ENCODE measurements around the gene ZFHX2. TPM values are rescaled to one million over a fixed set of nuclear protein-coding genes. Genes with fewer than 3 reads are reported as not detected.
"Not testable (repeated sequence)": the region's sequence is repeated elsewhere in the genome, so short reads cannot be mapped to it uniquely, and the experiment has no call there.

The ZFHX2 gene
- total RNA-seq, 2 donors from 2014 or later: 12.8 to 15.4 TPM

GRCh38 chr14:23537351-23538049 lies 14.1 kb downstream of the ZFHX2 start:
- H3K9me3 ChIP-seq (ENCODE audit: control insufficient read depth, low read length): no peaks in the 10 kb centered on the region
- TF ChIP-seq, protein P1, sequence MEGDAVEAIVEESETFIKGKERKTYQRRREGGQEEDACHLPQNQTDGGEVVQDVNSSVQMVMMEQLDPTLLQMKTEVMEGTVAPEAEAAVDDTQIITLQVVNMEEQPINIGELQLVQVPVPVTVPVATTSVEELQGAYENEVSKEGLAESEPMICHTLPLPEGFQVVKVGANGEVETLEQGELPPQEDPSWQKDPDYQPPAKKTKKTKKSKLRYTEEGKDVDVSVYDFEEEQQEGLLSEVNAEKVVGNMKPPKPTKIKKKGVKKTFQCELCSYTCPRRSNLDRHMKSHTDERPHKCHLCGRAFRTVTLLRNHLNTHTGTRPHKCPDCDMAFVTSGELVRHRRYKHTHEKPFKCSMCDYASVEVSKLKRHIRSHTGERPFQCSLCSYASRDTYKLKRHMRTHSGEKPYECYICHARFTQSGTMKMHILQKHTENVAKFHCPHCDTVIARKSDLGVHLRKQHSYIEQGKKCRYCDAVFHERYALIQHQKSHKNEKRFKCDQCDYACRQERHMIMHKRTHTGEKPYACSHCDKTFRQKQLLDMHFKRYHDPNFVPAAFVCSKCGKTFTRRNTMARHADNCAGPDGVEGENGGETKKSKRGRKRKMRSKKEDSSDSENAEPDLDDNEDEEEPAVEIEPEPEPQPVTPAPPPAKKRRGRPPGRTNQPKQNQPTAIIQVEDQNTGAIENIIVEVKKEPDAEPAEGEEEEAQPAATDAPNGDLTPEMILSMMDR (conservative IDR thresholded peaks at IDR 0.05): peak; percentile 39
- peaks cover 28% of the 10 kb centered on the region for H3K4me1 Mint-ChIP-seq
- no peaks in the 10 kb centered on the region for H3K27me3 Mint-ChIP-seq (ENCODE audit: insufficient read depth)
- WGBS, 2 experiments (ENCODE audit: insufficient coverage in 1 of 2, insufficient read length in 1 of 2): 38 to 39% methylated on average over 5 to 13 of the region's 13 CpGs
- no peak overlapping the region for H3K9ac ChIP-seq (ENCODE audit: extremely low read depth, low read length, poor library complexity, severe bottlenecking)
- peaks cover 15% of the 10 kb centered on the region for H3K36me3 Mint-ChIP-seq (ENCODE audit: low read depth)
- H3K4me3 Mint-ChIP-seq: peak overlapping the region; percentile 57
- peak overlapping the region; percentile 90 for H3K27ac Mint-ChIP-seq
- H3K4me3 ChIP-seq (ENCODE audit: low read length): no peak overlapping the region
- H3K27me3 ChIP-seq (ENCODE audit: control insufficient read depth, insufficient read depth, low read length, poor library complexity, severe bottlenecking): no peaks in the 10 kb centered on the region
- DNase-seq: peak; percentile 90
- no peaks in the 10 kb centered on the region for H3K36me3 ChIP-seq (ENCODE audit: control insufficient read depth, insufficient read depth, low read length)
- H3K4me1 ChIP-seq (ENCODE audit: control insufficient read depth, insufficient read depth, low read length): peaks cover 12% of the 10 kb centered on the region
- H3K27ac ChIP-seq (ENCODE audit: low read depth, low read length): no peak overlapping the region
- no peaks in the 10 kb centered on the region for H3K9me3 Mint-ChIP-seq

GRCh38 chr14:23536906-23537305 lies 14.7 kb downstream of the ZFHX2 start:
- Mint-ChIP-seq H3K27ac (peak overlapping the region; percentile 90), H3K4me3 (peak overlapping the region; percentile 57), H3K4me1 (peaks cover 28% of the 10 kb centered on the region), H3K36me3 (ENCODE audit: low read depth) (peaks cover 16% of the 10 kb centered on the region)
- H3K9ac ChIP-seq (ENCODE audit: extremely low read depth, low read length, poor library complexity, severe bottlenecking); H3K27ac ChIP-seq (ENCODE audit: low read depth, low read length); H3K27me3 Mint-ChIP-seq (ENCODE audit: insufficient read depth); H3K9me3 Mint-ChIP-seq; DNase-seq; H3K27me3 ChIP-seq (ENCODE audit: control insufficient read depth, insufficient read depth, low read length, poor library complexity, severe bottlenecking); H3K36me3 ChIP-seq (ENCODE audit: control insufficient read depth, insufficient read depth, low read length); H3K9me3 ChIP-seq (ENCODE audit: control insufficient read depth, low read length); H3K4me3 ChIP-seq (ENCODE audit: low read length): not testable (repeated sequence)
- WGBS, 2 experiments (ENCODE audit: insufficient coverage in 1 of 2, insufficient read length in 1 of 2): 90 to 93% methylated on average over 3 to 6 of the region's 6 CpGs
- H3K4me1 ChIP-seq (ENCODE audit: control insufficient read depth, insufficient read depth, low read length): peaks cover 12% of the 10 kb centered on the region

- peaks cover 3% of the 10 kb centered on the region for H3K36me3 ChIP-seq (ENCODE audit: control insufficient read depth, insufficient read depth, low read length)
- no peaks in the 10 kb centered on the region for H3K27me3 ChIP-seq (ENCODE audit: control insufficient read depth, insufficient read depth, low read length, poor library complexity, severe bottlenecking)
- no peak overlapping the region for H3K9ac ChIP-seq (ENCODE audit: extremely low read depth, low read length, poor library complexity, severe bottlenecking)
- peaks cover 28% of the 10 kb centered on the region for H3K4me1 Mint-ChIP-seq
- TF ChIP-seq, protein P1 (conservative IDR thresholded peaks at IDR 0.05): no peak
- H3K27ac Mint-ChIP-seq: no peak overlapping the region
- no peak overlapping the region for H3K4me3 Mint-ChIP-seq
- H3K27ac ChIP-seq (ENCODE audit: low read depth, low read length): no peak overlapping the region
- H3K9me3 Mint-ChIP-seq: no peaks in the 10 kb centered on the region
- peaks cover 12% of the 10 kb centered on the region for H3K4me1 ChIP-seq (ENCODE audit: control insufficient read depth, insufficient read depth, low read length)
- no peaks in the 10 kb centered on the region for H3K9me3 ChIP-seq (ENCODE audit: control insufficient read depth, low read length)
- no peak for DNase-seq
- no peak overlapping the region for H3K4me3 ChIP-seq (ENCODE audit: low read length)
- H3K27me3 Mint-ChIP-seq (ENCODE audit: insufficient read depth): no peaks in the 10 kb centered on the region
- H3K36me3 Mint-ChIP-seq (ENCODE audit: low read depth): peaks cover 16% of the 10 kb centered on the region
- 97% methylated on average over 1 of the region's 2 CpGs; no CpG with 5 or more reads in 1 of the 2 experiments for WGBS, 2 experiments (ENCODE audit: insufficient coverage in 1 of 2, insufficient read length in 1 of 2)
Measured at GRCh38 chr14:23536494-23536893, 15.1 kb downstream of the ZFHX2 start.
